CD4-positive, alpha-beta memory T cell (primary cell): ENCODE data around the gene ZNF740. TPM values are rescaled to one million over a fixed set of nuclear protein-coding genes. Genes with fewer than 3 reads are reported as not detected.

Experiments
- CTCF ChIA-PET: fragments of 350-600 bp; sonication (Branson Sonifier 250); formaldehyde crosslinking; loops from one replicate; lab custom pipeline; 2021; ENCODE audit warnings: inconsistent platforms; ENCODE audit not compliant: partially characterized antibody; lab: Charles Lee
- POLR2A ChIA-PET: fragments of 350-600 bp; sonication (Branson Sonifier 250); formaldehyde crosslinking; loops from one replicate; lab custom pipeline; 2021; ENCODE audit not compliant: partially characterized antibody; lab: Charles Lee
- DNase-seq, 5 donors: peaks; one replicate each; pipeline versions ENCODE4 v3.0.0 to v3.0.0-alpha.2; 2020 to 2022; ENCODE audit warnings: mixed read lengths in 1 of 5
- H3K27ac ChIP-seq: one replicate; pipeline ENCODE4 v1.7.0; 2013; ENCODE audit warnings: low read depth, low read length
- H3K27me3 ChIP-seq: 2 replicates; pipeline ENCODE4 v1.7.0; 2013; ENCODE audit warnings: mild to moderate bottlenecking, low read length, moderate library complexity; ENCODE audit not compliant: insufficient read depth
- H3K36me3 ChIP-seq: 2 replicates; pipeline ENCODE4 v1.7.0; 2013; ENCODE audit warnings: mild to moderate bottlenecking, low read length, moderate library complexity; ENCODE audit not compliant: insufficient read depth
- H3K4me1 ChIP-seq: 2 replicates; pipeline ENCODE4 v1.7.0; 2013; ENCODE audit warnings: mild to moderate bottlenecking, low read length, moderate library complexity; ENCODE audit not compliant: insufficient read depth
- H3K4me3 ChIP-seq, 2 donors: one replicate each; pipeline ENCODE4 v1.7.0; 2013; ENCODE audit warnings: low read length in 2 of 2, mild to moderate bottlenecking in 1 of 2
- H3K9me3 ChIP-seq, 2 donors: one replicate each; pipeline ENCODE4 v1.7.0; 2013; ENCODE audit warnings: low read length in 2 of 2, control low read depth in 1 of 2; ENCODE audit not compliant: control insufficient read depth in 1 of 2
- H3K27ac Mint-ChIP-seq, 7 donors: one replicate each; pipeline ENCODE4 v1.8.0; 2020 to 2021; ENCODE audit warnings: mixed read lengths in 7 of 7, mild to moderate bottlenecking in 6 of 7, inconsistent platforms in 3 of 7, moderate library complexity in 3 of 7
- H3K27me3 Mint-ChIP-seq, 2 donors: one replicate each; pipeline ENCODE4 v1.8.0; 2020 to 2021; ENCODE audit warnings: mixed read lengths in 2 of 2
- H3K36me3 Mint-ChIP-seq, 2 donors: one replicate each; pipeline ENCODE4 v1.8.0; 2020 to 2021; ENCODE audit warnings: mixed read lengths in 2 of 2, inconsistent platforms in 1 of 2, mild to moderate bottlenecking in 1 of 2
- H3K4me1 Mint-ChIP-seq, 4 donors: one replicate each; pipeline ENCODE4 v1.8.0; 2020 to 2021; ENCODE audit warnings: mixed read lengths in 4 of 4, mild to moderate bottlenecking in 1 of 4
- H3K4me3 Mint-ChIP-seq, 8 donors: one replicate each; pipeline ENCODE4 v1.8.0; 2020 to 2021; ENCODE audit warnings: mixed read lengths in 8 of 8, mild to moderate bottlenecking in 7 of 8, moderate library complexity in 6 of 8, inconsistent platforms in 3 of 8
- H3K9me3 Mint-ChIP-seq, 8 donors: one replicate each; pipeline ENCODE4 v1.8.0; 2020 to 2021; ENCODE audit warnings: mixed read lengths in 8 of 8, mild to moderate bottlenecking in 5 of 8, inconsistent platforms in 3 of 8, moderate library complexity in 1 of 8
- intact Hi-C: fragments of 100-400 bp; cut with micrococcal nuclease; formaldehyde crosslinking; loops from one replicate; pipeline ENCODE4 v1.15.1; 2023
- polyA plus RNA-seq, 2 donors: library from polyadenylated mRNA; unstranded; fragments of 300-500 nt; fragmentation: Illumina TruSeq; gene quantifications; one replicate each; pipeline ENCODE4 v1.2.3, GENCODE V29; 2021
- total RNA-seq, 2 experiments: library from RNA; stranded (reverse); gene quantifications; one replicate each; pipeline ENCODE4 v1.2.3, GENCODE V29; 2021

ZNF740 gene
- total and polyA plus RNA-seq, 4 experiments from 2014 or later, result 0.90 to 113 (median 56.1) TPM

GRCh38 chr12:53207042-53207441 lies 26.5 kb downstream of the ZNF740 start, which contains the start of gene ITGB7:
ITGB7 (minus strand) TSS chr12:53207251; CDS start chr12:53200443, 6,808 bp downstream.
- peak within 1 kb of the TSS; percentile 81 to 98 (median 88) for H3K4me3 Mint-ChIP-seq
- no peaks in the 10 kb centered on the region for H3K9me3 ChIP-seq
- DNase-seq, result peak; percentile 67 to 83 (median 72)
- intact Hi-C loops, result loop anchor here (1.0 kb wide), 1 partner anchor 9 kb away; no protein-coding TSS in a partner anchor
- H3K27ac Mint-ChIP-seq, result peak within 1 kb of the TSS; percentile 83 to 97 (median 93)
- H3K9me3 Mint-ChIP-seq, result no peaks in the 10 kb centered on the region
- no peaks in the 10 kb centered on the region for H3K27me3 ChIP-seq
- H3K4me1 Mint-ChIP-seq, result peaks cover 39 to 77% (median 57%) of the 10 kb centered on the region in 4 donors
- peaks cover 89% of the 10 kb centered on the region for H3K4me1 ChIP-seq
- H3K36me3 Mint-ChIP-seq, result peaks cover 9 to 36% of the 10 kb centered on the region in 2 donors
- H3K27ac ChIP-seq, result peak within 1 kb of the TSS; percentile 79
- peak within 1 kb of the TSS; percentile 85 to 88 for H3K4me3 ChIP-seq
- POLR2A ChIA-PET, result interaction anchor here (0.6 to 27.7 kb wide), 18 partner anchors 9 to 303 kb away, joined by 3 to 463 read pairs (median 4); partner anchors contain the start of genes AAAS, CSAD, ESPL1 and MYG1
- H3K36me3 ChIP-seq, result peaks cover 17% of the 10 kb centered on the region
- no peaks in the 10 kb centered on the region for H3K27me3 Mint-ChIP-seq
- CTCF ChIA-PET, result interaction anchor here (1.1 to 12.8 kb wide), 12 partner anchors 10 to 138 kb away, joined by 3 to 339 read pairs (median 10); partner anchors contain the start of genes AAAS, ESPL1, MYG1 and PFDN5

GRCh38 chr12:53208435-53208834 lies 27.9 kb downstream of the ZNF740 start:
- Mint-ChIP-seq H3K4me1 (peaks cover 37 to 78% (median 58%) of the 10 kb centered on the region in 4 donors), H3K36me3 (peaks cover 22 to 45% of the 10 kb centered on the region in 2 donors), H3K27me3 (no peaks in the 10 kb centered on the region), H3K4me3 (peak overlapping the region; percentile 5 to 90 (median 83)), H3K27ac (peak overlapping the region; percentile 83 to 97 (median 93)), H3K9me3 (no peaks in the 10 kb centered on the region)
- Histone ChIP-seq H3K4me1 (peaks cover 83% of the 10 kb centered on the region), H3K4me3 (peak overlapping the region in 1 of 2 donors; percentile 36), H3K9me3 (no peaks in the 10 kb centered on the region), H3K27ac (peak overlapping the region; percentile 62), H3K27me3 (no peaks in the 10 kb centered on the region), H3K36me3 (peaks cover 29% of the 10 kb centered on the region)
- POLR2A ChIA-PET, result interaction anchor here (0.7 to 27.7 kb wide), 19 partner anchors 10 to 293 kb away, joined by 3 to 463 read pairs (median 5); partner anchors contain the start of genes CSAD, MYG1, PFDN5 and SP1
- intact Hi-C loops, result no loop called here
- DNase-seq, result no peak
- CTCF ChIA-PET, result interaction anchor here (0.7 to 12.8 kb wide), 15 partner anchors 12 to 142 kb away, joined by 3 to 339 read pairs (median 6); partner anchors contain the start of genes AAAS, CSAD, ESPL1 and MYG1

GRCh38 chr12:53208877-53209463 lies 28.4 kb downstream of the ZNF740 start:
- Mint-ChIP-seq H3K27ac (peak overlapping the region; percentile 83 to 97 (median 93)), H3K9me3 (no peaks in the 10 kb centered on the region), H3K4me1 (peaks cover 37 to 78% (median 59%) of the 10 kb centered on the region in 4 donors), H3K27me3 (no peaks in the 10 kb centered on the region), H3K36me3 (peaks cover 27 to 48% of the 10 kb centered on the region in 2 donors), H3K4me3 (peak overlapping the region; percentile 75 to 90 (median 84))
- no peaks in the 10 kb centered on the region for H3K27me3 ChIP-seq
- H3K9me3 ChIP-seq, result no peaks in the 10 kb centered on the region
- ChIA-PET POLR2A (interaction anchor here (0.6 to 27.7 kb wide), 18 partner anchors 11 to 292 kb away, joined by 3 to 463 read pairs (median 5); partner anchors contain the start of genes CSAD, MYG1, SP1 and TARBP2), CTCF (interaction anchor here (0.8 to 12.8 kb wide), 14 partner anchors 8 to 143 kb away, joined by 3 to 339 read pairs (median 8); partner anchors contain the start of genes AAAS, CSAD, ESPL1 and MYG1)
- H3K4me1 ChIP-seq, result peaks cover 83% of the 10 kb centered on the region
- peak overlapping the region in 1 of 2 donors; percentile 36 for H3K4me3 ChIP-seq
- intact Hi-C loops, result no loop called here
- DNase-seq, result peak in 2 of 5 donors; percentile 37 to 43
- peak overlapping the region; percentile 62 for H3K27ac ChIP-seq
- peaks cover 35% of the 10 kb centered on the region for H3K36me3 ChIP-seq

GRCh38 chr12:53210843-53211242 lies 30.3 kb downstream of the ZNF740 start:
- H3K27ac Mint-ChIP-seq, result peak overlapping the region in 3 of 7 donors; percentile 27 to 78 (median 47)
- no peaks in the 10 kb centered on the region for H3K27me3 Mint-ChIP-seq
- H3K9me3 ChIP-seq, result no peaks in the 10 kb centered on the region
- no peaks in the 10 kb centered on the region for H3K9me3 Mint-ChIP-seq
- peaks cover 40 to 63% of the 10 kb centered on the region in 2 donors for H3K36me3 Mint-ChIP-seq
- intact Hi-C loops, result no loop called here
- H3K27ac ChIP-seq, result no peak overlapping the region
- DNase-seq, result no peak
- no peak overlapping the region for H3K4me3 ChIP-seq
- ChIA-PET POLR2A (interaction anchor here (1.1 to 27.7 kb wide), 6 partner anchors 10 to 84 kb away, joined by 6 to 463 read pairs (median 191); partner anchors contain the start of genes CSAD, PFDN5, RARG and ZNF740), CTCF (interaction anchor here (0.6 to 12.8 kb wide), 15 partner anchors 8 to 110 kb away, joined by 3 to 339 read pairs (median 16); partner anchors contain the start of genes AAAS, CSAD, ESPL1 and MYG1)
- no peak overlapping the region for H3K4me3 Mint-ChIP-seq
- no peaks in the 10 kb centered on the region for H3K27me3 ChIP-seq
- peaks cover 36 to 78% (median 61%) of the 10 kb centered on the region in 4 donors for H3K4me1 Mint-ChIP-seq
- peaks cover 50% of the 10 kb centered on the region for H3K36me3 ChIP-seq
- H3K4me1 ChIP-seq, result peaks cover 83% of the 10 kb centered on the region

- H3K9me3 ChIP-seq, result no peaks in the 10 kb centered on the region
- Mint-ChIP-seq H3K9me3 (no peaks in the 10 kb centered on the region), H3K27me3 (no peaks in the 10 kb centered on the region), H3K27ac (peak overlapping the region in 5 of 7 donors; percentile 27 to 94 (median 86)), H3K36me3 (peaks cover 46 to 65% of the 10 kb centered on the region in 2 donors), H3K4me1 (peaks cover 41 to 80% (median 65%) of the 10 kb centered on the region in 4 donors), H3K4me3 (peak overlapping the region in 1 of 8 donors; percentile 12)
- peaks cover 84% of the 10 kb centered on the region for H3K4me1 ChIP-seq
- ChIA-PET CTCF (interaction anchor here (0.8 to 12.8 kb wide), 26 partner anchors 8 to 133 kb away, joined by 3 to 339 read pairs (median 4); partner anchors contain the start of genes AAAS, CSAD, ESPL1 and MYG1), POLR2A (interaction anchor here (1.2 to 27.7 kb wide), 8 partner anchors 9 to 83 kb away, joined by 3 to 463 read pairs (median 144); partner anchors contain the start of genes CSAD, PFDN5, RARG and ZNF740)
- no peak overlapping the region for H3K27ac ChIP-seq
- peaks cover 50% of the 10 kb centered on the region for H3K36me3 ChIP-seq
- intact Hi-C loops, result loop anchor here (2.0 kb wide), 1 partner anchor 53 kb away; no protein-coding TSS in a partner anchor
- no peak for DNase-seq
- H3K27me3 ChIP-seq, result no peaks in the 10 kb centered on the region
- H3K4me3 ChIP-seq, result no peak overlapping the region
Measured at GRCh38 chr12:53211476-53212381, 31.2 kb downstream of the ZNF740 start.

- H3K36me3 ChIP-seq, result peaks cover 50% of the 10 kb centered on the region
Measured at GRCh38 chr12:53212931-53213330, 32.4 kb downstream of the ZNF740 start.

More at GRCh38 chr12:53212931-53213330, 32.4 kb downstream of the ZNF740 start:
- Histone ChIP-seq H3K4me1 (peaks cover 84% of the 10 kb centered on the region), H3K9me3 (no peaks in the 10 kb centered on the region), H3K27me3 (no peaks in the 10 kb centered on the region), H3K27ac (peak overlapping the region; percentile 36), H3K4me3 (no peak overlapping the region)
- no peaks in the 10 kb centered on the region for H3K27me3 Mint-ChIP-seq
- H3K4me3 Mint-ChIP-seq, result peak overlapping the region in 1 of 8 donors; percentile 57
- H3K9me3 Mint-ChIP-seq, result no peaks in the 10 kb centered on the region
- CTCF ChIA-PET, result interaction anchor here (0.7 to 12.8 kb wide), 29 partner anchors 7 to 147 kb away, joined by 3 to 339 read pairs (median 6); partner anchors contain the start of genes AAAS, CSAD, ESPL1 and MYG1
- intact Hi-C loops, result loop anchor here (1.0 to 2.0 kb wide), 5 partner anchors 38 to 108 kb away; partner anchors contain the start of genes AAAS and ESPL1
- POLR2A ChIA-PET, result interaction anchor here (1.2 to 27.7 kb wide), 10 partner anchors 8 to 82 kb away, joined by 3 to 463 read pairs (median 65); partner anchors contain the start of genes CSAD, ESPL1, PFDN5 and RARG
- peak overlapping the region; percentile 26 to 97 (median 87) for H3K27ac Mint-ChIP-seq
- H3K4me1 Mint-ChIP-seq, result peaks cover 46 to 81% (median 69%) of the 10 kb centered on the region in 4 donors
- no peak for DNase-seq
- H3K36me3 Mint-ChIP-seq, result peaks cover 46 to 66% of the 10 kb centered on the region in 2 donors
